Neural progenitor cell (in vitro differentiated cells): ENCODE results near the gene IL1R2. TPM values are rescaled to one million over a fixed set of nuclear protein-coding genes. Genes with fewer than 3 reads are reported as not detected.
A peak's percentile ranks its signal among the peaks of the same experiment; 100 is the strongest.

Experiments
- DNase-seq: peaks from one replicate; pipeline ENCODE4 v3.0.0-alpha.2; 2016; ENCODE audit warnings: low spot score
- H2AFZ ChIP-seq: fragments of 200-600 bp; sonication (generic); replicated peaks from 2 replicates; pipeline ENCODE4 v1.6.1; 2016; ENCODE audit warnings: antibody characterized with exemption
- H3F3A ChIP-seq: fragments of 200-600 bp; sonication (generic); 2 replicates; pipeline ENCODE4 v1.6.1; 2016; ENCODE audit warnings: antibody characterized with exemption, low read depth
- H3K27ac ChIP-seq: fragments of 200-600 bp; sonication (generic); 2 replicates; pipeline ENCODE4 v1.5.1; 2016; ENCODE audit warnings: mild to moderate bottlenecking
- H3K27me3 ChIP-seq: fragments of 200-600 bp; sonication (generic); 2 replicates; pipeline ENCODE4 v1.6.1; 2016; ENCODE audit warnings: mild to moderate bottlenecking, moderate library complexity
- H3K36me3 ChIP-seq: fragments of 200-600 bp; sonication (generic); 2 replicates; pipeline ENCODE4 v1.5.1; 2016
- H3K4me1 ChIP-seq: fragments of 200-600 bp; sonication (generic); 2 replicates; pipeline ENCODE4 v1.6.1; 2016; ENCODE audit warnings: mixed run types
- H3K4me2 ChIP-seq: fragments of 200-600 bp; sonication (generic); 2 replicates; pipeline ENCODE4 v1.6.1; 2016
- H3K4me3 ChIP-seq: fragments of 200-600 bp; sonication (generic); 2 replicates; pipeline ENCODE4 v1.5.1; 2016
- H3K79me2 ChIP-seq: fragments of 200-600 bp; sonication (generic); 2 replicates; pipeline ENCODE4 v1.6.1; 2016; ENCODE audit warnings: low read depth
- H3K9ac ChIP-seq: fragments of 200-600 bp; sonication (generic); 2 replicates; pipeline ENCODE4 v1.6.1; 2016
- H3K9me3 ChIP-seq: fragments of 200-600 bp; sonication (generic); 2 replicates; pipeline ENCODE4 v1.5.1; 2016; ENCODE audit warnings: low read depth
- H4K20me1 ChIP-seq: fragments of 200-600 bp; sonication (generic); 2 replicates; pipeline ENCODE4 v1.6.1; 2016; ENCODE audit warnings: low read depth
- H3K27ac Mint-ChIP-seq: 3 replicates; pipeline ENCODE4 v1.8.0; 2021; ENCODE audit warnings: mixed read lengths
- H3K27me3 Mint-ChIP-seq: 2 replicates; pipeline ENCODE4 v1.8.0; 2022; ENCODE audit warnings: low read depth, mild to moderate bottlenecking, inconsistent platforms, moderate library complexity, mixed read lengths; ENCODE audit not compliant: insufficient read depth
- H3K36me3 Mint-ChIP-seq: 3 replicates; pipeline ENCODE4 v1.8.0; 2021; ENCODE audit warnings: mixed read lengths
- H3K4me1 Mint-ChIP-seq: 3 replicates; pipeline ENCODE4 v1.8.0; 2021; ENCODE audit warnings: mixed read lengths
- H3K4me3 Mint-ChIP-seq: 3 replicates; pipeline ENCODE4 v1.8.0; 2021; ENCODE audit warnings: mild to moderate bottlenecking, moderate library complexity, mixed read lengths
- H3K9me3 Mint-ChIP-seq: 3 replicates; pipeline ENCODE4 v1.8.0; 2020; ENCODE audit warnings: mixed read lengths
- EZH2 ChIP-seq: fragments of 200-600 bp; sonication (generic); IDR thresholded peaks from 2 replicates; pipeline ENCODE4 v1.6.1; 2017; ENCODE audit warnings: antibody characterized with exemption, mild to moderate bottlenecking, moderate library complexity
- EZH2phosphoT487 ChIP-seq: fragments of 200-600 bp; sonication (generic); IDR thresholded peaks from 2 replicates; pipeline ENCODE4 v1.6.1; 2017; ENCODE audit warnings: antibody characterized with exemption
- total RNA-seq: library from RNA; depleted of rRNA; stranded (reverse); fragments of >200 nt; gene quantifications from 2 replicates; pipeline ENCODE4 v1.2.3, GENCODE V29; 2015; ENCODE audit warnings: low replicate concordance
- TF ChIP-seq, protein P1 (sequence below): fragments of 200-600 bp; sonication (generic); IDR thresholded peaks from 2 replicates; pipeline ENCODE4 v1.5.1; 2017; ENCODE audit warnings: antibody characterized with exemption, mild to moderate bottlenecking

IL1R2 gene
- total RNA-seq, 1 donor from 2014 or later = not detected

DNA sequence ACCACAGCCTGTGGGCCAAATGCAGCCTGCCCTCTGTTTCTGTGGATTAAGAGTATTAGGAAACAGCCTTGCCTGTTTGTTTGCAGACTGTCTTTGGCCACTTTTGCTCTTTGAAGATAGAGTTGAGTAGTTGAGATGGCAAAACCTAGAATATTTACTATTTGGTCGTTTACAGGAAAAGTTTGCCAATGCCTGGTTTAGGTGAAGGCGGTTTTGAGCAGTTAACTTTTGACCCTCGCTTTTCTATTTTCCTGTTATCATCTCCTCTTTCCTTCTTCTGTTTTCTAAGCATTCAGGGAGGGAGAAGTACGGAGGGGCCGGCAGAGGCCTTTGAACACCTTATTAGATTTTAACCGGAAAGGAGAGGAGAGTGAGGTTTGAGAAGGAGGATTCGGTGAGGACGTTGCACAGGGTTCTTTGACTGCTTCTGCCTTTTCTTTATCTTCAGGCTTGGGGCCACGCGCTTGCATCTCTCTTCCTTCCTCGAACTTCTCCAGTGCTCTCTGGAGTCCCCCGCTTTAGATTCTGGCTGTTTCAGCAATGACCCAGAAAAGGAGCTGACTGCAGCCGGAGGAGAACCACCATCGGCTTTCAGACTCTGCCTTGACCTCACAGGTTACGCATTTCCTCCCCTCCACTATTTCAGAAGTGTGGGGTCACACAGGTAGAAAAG is 39.2 kb downstream of the IL1R2 start:
- H3K27me3 ChIP-seq = no peaks in the 10 kb centered on the region
- no peak overlapping the region for H2AFZ ChIP-seq
- no peaks in the 10 kb centered on the region for H3K79me2 ChIP-seq
- Mint-ChIP-seq H3K36me3 (no peaks in the 10 kb centered on the region), H3K27ac (no peak overlapping the region), H3K27me3 (peaks cover 5% of the 10 kb centered on the region), H3K4me1 (peaks cover 21% of the 10 kb centered on the region), H3K9me3 (peaks cover 5% of the 10 kb centered on the region), H3K4me3 (no peak overlapping the region)
- H4K20me1 ChIP-seq = no peaks in the 10 kb centered on the region
- H3K4me2 ChIP-seq = no peak overlapping the region
- H3F3A ChIP-seq = no peaks in the 10 kb centered on the region
- H3K27ac ChIP-seq = no peak overlapping the region
- H3K9me3 ChIP-seq = no peaks in the 10 kb centered on the region
- TF ChIP-seq, protein P1, sequence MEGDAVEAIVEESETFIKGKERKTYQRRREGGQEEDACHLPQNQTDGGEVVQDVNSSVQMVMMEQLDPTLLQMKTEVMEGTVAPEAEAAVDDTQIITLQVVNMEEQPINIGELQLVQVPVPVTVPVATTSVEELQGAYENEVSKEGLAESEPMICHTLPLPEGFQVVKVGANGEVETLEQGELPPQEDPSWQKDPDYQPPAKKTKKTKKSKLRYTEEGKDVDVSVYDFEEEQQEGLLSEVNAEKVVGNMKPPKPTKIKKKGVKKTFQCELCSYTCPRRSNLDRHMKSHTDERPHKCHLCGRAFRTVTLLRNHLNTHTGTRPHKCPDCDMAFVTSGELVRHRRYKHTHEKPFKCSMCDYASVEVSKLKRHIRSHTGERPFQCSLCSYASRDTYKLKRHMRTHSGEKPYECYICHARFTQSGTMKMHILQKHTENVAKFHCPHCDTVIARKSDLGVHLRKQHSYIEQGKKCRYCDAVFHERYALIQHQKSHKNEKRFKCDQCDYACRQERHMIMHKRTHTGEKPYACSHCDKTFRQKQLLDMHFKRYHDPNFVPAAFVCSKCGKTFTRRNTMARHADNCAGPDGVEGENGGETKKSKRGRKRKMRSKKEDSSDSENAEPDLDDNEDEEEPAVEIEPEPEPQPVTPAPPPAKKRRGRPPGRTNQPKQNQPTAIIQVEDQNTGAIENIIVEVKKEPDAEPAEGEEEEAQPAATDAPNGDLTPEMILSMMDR = no peak
- TF ChIP-seq EZH2 (no peak), EZH2phosphoT487 (no peak)
- DNase-seq = no peak
- no peaks in the 10 kb centered on the region for H3K4me1 ChIP-seq
- H3K4me3 ChIP-seq = no peak overlapping the region
- no peaks in the 10 kb centered on the region for H3K36me3 ChIP-seq
- no peak overlapping the region for H3K9ac ChIP-seq

- no peaks in the 10 kb centered on the region for H3K36me3 Mint-ChIP-seq
- H3K4me1 Mint-ChIP-seq = peaks cover 7% of the 10 kb centered on the region
- H3K36me3 ChIP-seq = no peaks in the 10 kb centered on the region
- H3K4me3 ChIP-seq = no peak overlapping the region
- H2AFZ ChIP-seq = no peak overlapping the region
- no peaks in the 10 kb centered on the region for H3K9me3 ChIP-seq
- H3K9ac ChIP-seq = no peak overlapping the region
- H3K79me2 ChIP-seq = no peaks in the 10 kb centered on the region
- H3K4me1 ChIP-seq = no peaks in the 10 kb centered on the region
- H3K9me3 Mint-ChIP-seq = peaks cover 5% of the 10 kb centered on the region
- H3K27ac Mint-ChIP-seq = no peak overlapping the region
- TF ChIP-seq, protein P1 = no peak
- no peak for TF ChIP-seq EZH2
- no peak overlapping the region for H3K27ac ChIP-seq
- no peak overlapping the region for H3K4me3 Mint-ChIP-seq
- peaks cover 5% of the 10 kb centered on the region for H3K27me3 Mint-ChIP-seq
- no peaks in the 10 kb centered on the region for H3F3A ChIP-seq
- DNase-seq = no peak
- H3K4me2 ChIP-seq = no peak overlapping the region
- no peaks in the 10 kb centered on the region for H4K20me1 ChIP-seq
- H3K27me3 ChIP-seq = no peaks in the 10 kb centered on the region
Observed at GRCh38 chr2:102032368-102033030, 40.7 kb downstream of the IL1R2 start.

DNA sequence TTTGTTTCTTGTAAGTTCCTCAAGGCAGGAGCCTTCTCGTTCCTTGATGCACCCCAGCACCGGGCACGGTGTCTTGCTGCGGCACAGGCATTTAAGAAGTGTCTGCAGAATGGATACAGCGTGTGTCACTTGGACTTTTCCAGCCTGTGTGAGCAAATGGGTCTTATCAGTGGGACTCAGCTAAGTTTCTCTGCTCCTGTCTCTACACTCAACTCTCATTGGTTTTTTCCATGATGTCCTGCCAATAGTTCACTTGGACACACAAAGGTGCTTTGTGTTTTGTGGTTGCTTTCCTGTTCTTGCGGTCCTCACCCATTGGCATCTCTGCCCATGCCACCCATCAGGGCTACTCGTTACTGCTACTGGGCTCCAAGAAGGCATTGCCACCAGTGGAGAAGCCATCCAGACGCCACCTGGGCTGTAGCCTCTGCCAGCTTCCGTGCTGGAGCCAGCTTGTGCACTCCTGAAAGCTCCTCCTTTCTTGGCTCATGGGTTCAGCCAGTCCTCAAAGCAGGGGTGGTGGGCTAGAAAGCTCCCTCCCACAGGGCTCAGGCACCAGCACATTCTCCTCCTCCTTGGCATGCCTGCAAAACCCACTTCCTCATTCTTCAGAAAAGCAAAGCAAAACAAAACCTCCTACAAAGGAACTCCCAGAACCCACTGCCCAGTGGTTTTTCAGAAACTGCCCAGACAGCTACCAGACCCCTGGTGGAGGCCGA is 41.4 kb downstream of the IL1R2 start:
- Histone ChIP-seq H3K4me2 (no peak overlapping the region), H3K9ac (no peak overlapping the region)

More for the DNA sequence above, 41.4 kb downstream of the IL1R2 start:
- Histone ChIP-seq H3K27ac (no peak overlapping the region), H3K79me2 (no peaks in the 10 kb centered on the region), H3K4me1 (no peaks in the 10 kb centered on the region), H3K36me3 (no peaks in the 10 kb centered on the region), H3K27me3 (no peaks in the 10 kb centered on the region), H2AFZ (no peak overlapping the region), H3K4me3 (no peak overlapping the region), H3F3A (no peaks in the 10 kb centered on the region), H4K20me1 (no peaks in the 10 kb centered on the region), H3K9me3 (no peaks in the 10 kb centered on the region)
- no peak for DNase-seq
- H3K27ac Mint-ChIP-seq = peak overlapping the region; percentile 34
- no peaks in the 10 kb centered on the region for H3K36me3 Mint-ChIP-seq
- peaks cover 5% of the 10 kb centered on the region for H3K9me3 Mint-ChIP-seq
- H3K4me1 Mint-ChIP-seq = peaks cover under 1% of the 10 kb centered on the region
- peaks cover 2% of the 10 kb centered on the region for H3K27me3 Mint-ChIP-seq
- no peak overlapping the region for H3K4me3 Mint-ChIP-seq
- TF ChIP-seq EZH2 = no peak
- TF ChIP-seq, protein P1 = no peak
- TF ChIP-seq EZH2phosphoT487 = no peak
